HFFc6 (cell line): ENCODE data around the gene TUBGCP6. TPM values are rescaled to one million over a fixed set of nuclear protein-coding genes. Genes with fewer than 3 reads are reported as not detected.

Experiments used
- DNase-seq: peaks from one replicate; pipeline ENCODE4 v3.0.0-alpha.2; 2018
- H3K27ac Mint-ChIP-seq: 2 replicates; pipeline ENCODE4 v1.8.0; 2020; ENCODE audit warnings: mild to moderate bottlenecking, mixed read lengths
- H3K27me3 Mint-ChIP-seq: 2 replicates; pipeline ENCODE4 v1.8.0; 2021; ENCODE audit warnings: mild to moderate bottlenecking, moderate library complexity, mixed read lengths; ENCODE audit not compliant: insufficient read depth
- H3K36me3 Mint-ChIP-seq: 2 replicates; pipeline ENCODE4 v1.8.0; 2021; ENCODE audit warnings: low read depth, mixed read lengths
- H3K4me1 Mint-ChIP-seq: 2 replicates; pipeline ENCODE4 v1.8.0; 2020; ENCODE audit warnings: low read depth, mixed read lengths
- H3K4me3 Mint-ChIP-seq: 2 replicates; pipeline ENCODE4 v1.8.0; 2020; ENCODE audit warnings: mild to moderate bottlenecking, moderate library complexity, mixed read lengths
- H3K9me3 Mint-ChIP-seq: 2 replicates; pipeline ENCODE4 v1.8.0; 2020; ENCODE audit warnings: mild to moderate bottlenecking, mixed read lengths
- total RNA-seq, 6 experiments: library from RNA; stranded (reverse); fragmentation: NEBNext Ultra II Directional; extraction: Animal tissue kit (Norgen Biotek cat#: 25700); gene quantifications; 2 replicates in 1 of 6; 3 replicates in 5 of 6; pipeline ENCODE4 v1.2.3, GENCODE V29; 2021
- TF ChIP-seq, protein P1 (sequence below): fragments of 200-600 bp; sonication (generic); IDR thresholded peaks from 2 replicates; pipeline ENCODE4 v1.5.0; 2021; ENCODE audit warnings: antibody characterized with exemption, mild to moderate bottlenecking

TUBGCP6 gene
- total RNA-seq, 6 experiments from 2014 or later = 20.1 to 26.8 (median 21.7) TPM

DNA sequence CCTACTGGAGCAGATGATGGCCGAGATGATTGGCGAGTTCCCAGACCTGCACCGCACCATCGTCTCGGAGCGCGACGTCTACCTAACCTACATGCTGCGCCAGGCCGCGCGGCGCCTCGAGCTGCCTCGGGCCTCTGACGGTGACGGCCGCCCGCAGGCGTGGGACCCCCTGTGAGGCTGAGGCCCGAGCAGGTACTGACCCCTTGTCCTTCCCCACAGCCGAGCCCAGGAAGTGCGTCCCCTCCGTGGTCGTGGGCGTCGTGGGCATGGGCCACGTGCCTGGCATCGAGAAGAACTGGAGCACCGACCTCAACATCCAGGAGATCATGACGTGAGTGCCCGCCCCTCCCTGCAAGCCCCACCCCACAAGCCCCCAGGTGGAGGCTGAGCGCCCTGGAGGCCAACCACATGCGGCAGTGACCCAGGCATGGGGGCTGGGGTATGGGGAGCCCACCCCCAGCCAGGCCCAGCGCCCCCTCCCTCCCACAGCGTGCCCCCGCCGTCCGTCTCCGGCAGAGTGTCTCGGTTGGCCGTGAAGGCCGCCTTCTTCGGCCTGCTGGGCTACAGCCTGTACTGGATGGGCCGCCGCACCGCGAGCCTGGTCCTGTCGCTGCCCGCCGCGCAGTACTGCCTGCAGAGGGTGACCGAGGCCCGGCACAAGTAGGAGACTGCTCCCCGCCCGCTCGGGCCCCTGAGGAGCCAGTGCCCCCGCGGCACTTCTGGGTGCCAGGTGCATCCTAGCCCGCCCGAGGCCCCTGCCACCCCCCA is 46.8 kb downstream of the TUBGCP6 start:
- H3K36me3 Mint-ChIP-seq = peaks cover 10% of the 10 kb centered on the region
- H3K9me3 Mint-ChIP-seq = no peaks in the 10 kb centered on the region
- H3K4me3 Mint-ChIP-seq = no peak overlapping the region
- peaks cover 10% of the 10 kb centered on the region for H3K4me1 Mint-ChIP-seq
- no peak for DNase-seq
- TF ChIP-seq, protein P1, sequence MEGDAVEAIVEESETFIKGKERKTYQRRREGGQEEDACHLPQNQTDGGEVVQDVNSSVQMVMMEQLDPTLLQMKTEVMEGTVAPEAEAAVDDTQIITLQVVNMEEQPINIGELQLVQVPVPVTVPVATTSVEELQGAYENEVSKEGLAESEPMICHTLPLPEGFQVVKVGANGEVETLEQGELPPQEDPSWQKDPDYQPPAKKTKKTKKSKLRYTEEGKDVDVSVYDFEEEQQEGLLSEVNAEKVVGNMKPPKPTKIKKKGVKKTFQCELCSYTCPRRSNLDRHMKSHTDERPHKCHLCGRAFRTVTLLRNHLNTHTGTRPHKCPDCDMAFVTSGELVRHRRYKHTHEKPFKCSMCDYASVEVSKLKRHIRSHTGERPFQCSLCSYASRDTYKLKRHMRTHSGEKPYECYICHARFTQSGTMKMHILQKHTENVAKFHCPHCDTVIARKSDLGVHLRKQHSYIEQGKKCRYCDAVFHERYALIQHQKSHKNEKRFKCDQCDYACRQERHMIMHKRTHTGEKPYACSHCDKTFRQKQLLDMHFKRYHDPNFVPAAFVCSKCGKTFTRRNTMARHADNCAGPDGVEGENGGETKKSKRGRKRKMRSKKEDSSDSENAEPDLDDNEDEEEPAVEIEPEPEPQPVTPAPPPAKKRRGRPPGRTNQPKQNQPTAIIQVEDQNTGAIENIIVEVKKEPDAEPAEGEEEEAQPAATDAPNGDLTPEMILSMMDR = no peak
- H3K27me3 Mint-ChIP-seq = no peaks in the 10 kb centered on the region
- no peak overlapping the region for H3K27ac Mint-ChIP-seq

DNA sequence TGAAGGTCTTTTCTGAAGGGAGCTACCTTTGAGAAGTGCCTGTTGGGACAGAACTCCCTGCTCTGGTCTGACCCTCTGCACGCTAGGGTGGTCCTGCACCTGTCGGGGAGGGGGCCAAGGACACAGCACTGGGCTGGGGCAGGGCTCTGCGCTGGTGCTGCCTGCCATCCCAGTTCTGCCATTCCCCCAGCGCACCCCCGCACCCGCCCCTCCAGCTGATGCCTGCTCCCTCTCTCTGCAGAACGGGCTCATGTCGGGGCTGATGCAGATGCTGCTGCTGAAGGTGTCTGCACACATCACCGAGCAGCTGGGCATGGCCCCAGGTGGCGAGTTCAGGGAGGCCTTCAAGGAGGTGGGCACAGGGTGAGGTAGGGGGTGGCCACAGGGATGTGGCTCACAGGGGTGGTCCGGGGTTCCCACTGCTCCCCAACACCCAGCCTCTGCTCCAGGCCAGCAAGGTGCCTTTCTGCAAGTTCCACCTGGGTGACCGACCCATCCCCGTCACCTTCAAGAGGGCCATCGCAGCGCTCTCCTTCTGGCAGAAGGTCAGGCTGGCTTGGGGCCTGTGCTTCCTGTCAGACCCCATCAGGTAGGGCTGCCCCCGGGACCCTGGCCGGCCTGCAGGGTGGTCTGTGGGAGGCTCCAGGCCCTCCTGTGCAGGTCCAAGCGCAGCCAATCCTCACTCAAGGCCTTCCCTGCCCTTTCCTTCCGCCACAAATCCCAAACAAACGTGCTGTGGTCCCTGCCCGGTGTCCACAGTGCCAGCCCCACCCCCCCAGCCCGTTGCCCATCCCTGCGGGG is 47.6 kb downstream of the TUBGCP6 start:
- no peak overlapping the region for H3K27ac Mint-ChIP-seq
- no peak overlapping the region for H3K4me3 Mint-ChIP-seq
- H3K9me3 Mint-ChIP-seq = no peaks in the 10 kb centered on the region
- peaks cover 3% of the 10 kb centered on the region; the same call in 1 of the 2 replicates for H3K36me3 Mint-ChIP-seq
- no peaks in the 10 kb centered on the region; the same call in 1 of the 2 replicates for H3K27me3 Mint-ChIP-seq
- no peak for DNase-seq
- TF ChIP-seq, protein P1 = no peak
- H3K4me1 Mint-ChIP-seq = peaks cover 7% of the 10 kb centered on the region

DNA sequence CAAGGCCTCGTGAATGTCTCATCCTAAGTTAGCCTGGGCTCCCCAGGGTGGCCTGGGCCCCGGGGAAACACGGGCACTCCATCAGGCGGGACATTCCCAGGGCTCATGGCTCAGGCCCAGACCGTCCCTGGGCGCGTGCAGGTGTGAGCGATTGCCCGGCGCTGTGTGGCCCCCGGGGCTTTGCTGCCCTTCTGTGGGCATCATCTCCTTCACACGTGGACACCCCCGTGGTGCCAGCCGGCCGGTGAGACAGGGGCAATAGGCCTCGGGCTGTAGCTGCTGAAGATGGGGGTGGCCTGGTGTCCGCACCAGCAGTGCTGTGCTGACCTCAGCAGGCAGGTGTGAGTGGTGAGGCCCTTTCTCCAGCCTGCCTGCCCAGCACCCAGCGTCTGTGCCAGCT is 48.6 kb downstream of the TUBGCP6 start:
- H3K27ac Mint-ChIP-seq = no peak overlapping the region
- no peaks in the 10 kb centered on the region for H3K9me3 Mint-ChIP-seq
- H3K4me3 Mint-ChIP-seq = no peak overlapping the region
- TF ChIP-seq, protein P1 = no peak
- no peaks in the 10 kb centered on the region; the same call in 1 of the 2 replicates for H3K27me3 Mint-ChIP-seq
- H3K36me3 Mint-ChIP-seq = no peaks in the 10 kb centered on the region
- peaks cover 12% of the 10 kb centered on the region for H3K4me1 Mint-ChIP-seq
- DNase-seq = no peak

DNA sequence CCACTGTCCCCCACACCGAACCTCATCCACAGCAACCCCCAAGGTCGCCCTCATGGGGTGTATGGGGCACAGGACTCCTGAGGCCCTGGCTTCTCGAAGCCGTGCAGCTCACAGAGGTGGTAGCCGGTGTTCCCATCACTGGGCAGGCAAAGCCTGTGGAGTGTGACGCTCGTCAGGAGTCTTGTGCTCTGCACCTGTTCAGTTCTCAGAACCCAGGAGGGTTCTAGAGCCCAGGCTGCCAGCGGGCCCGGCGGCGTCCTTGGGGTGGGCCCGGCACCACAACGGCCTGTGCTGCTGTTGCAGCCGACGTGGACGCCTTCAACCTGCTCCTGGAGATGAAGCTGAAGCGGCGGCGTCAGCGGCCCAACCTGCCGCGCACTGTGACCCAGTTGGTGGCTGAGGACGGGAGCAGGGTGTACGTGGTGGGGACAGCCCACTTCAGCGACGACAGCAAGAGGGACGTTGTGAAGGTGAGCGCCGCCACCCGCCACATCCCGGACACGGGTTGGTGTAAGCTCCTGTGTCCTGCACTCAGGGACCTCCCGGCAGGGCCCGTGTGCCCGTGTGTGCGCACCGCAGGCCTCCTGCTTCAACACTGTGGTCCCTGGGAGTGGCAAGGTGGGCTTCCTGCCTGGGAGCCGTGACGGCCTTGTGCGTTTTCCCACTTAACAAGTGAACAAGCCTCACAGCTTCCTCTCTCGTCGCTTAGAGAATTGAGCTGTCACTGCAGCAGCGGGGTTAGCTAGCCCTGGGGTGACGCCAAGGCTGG is 50.6 kb downstream of the TUBGCP6 start:
- Mint-ChIP-seq H3K27ac (no peak overlapping the region), H3K4me1 (peaks cover 25% of the 10 kb centered on the region), H3K36me3 (no peaks in the 10 kb centered on the region), H3K9me3 (no peaks in the 10 kb centered on the region), H3K27me3 (no peaks in the 10 kb centered on the region; the same call in 1 of the 2 replicates), H3K4me3 (no peak overlapping the region)
- TF ChIP-seq, protein P1 = no peak
- no peak for DNase-seq

DNA sequence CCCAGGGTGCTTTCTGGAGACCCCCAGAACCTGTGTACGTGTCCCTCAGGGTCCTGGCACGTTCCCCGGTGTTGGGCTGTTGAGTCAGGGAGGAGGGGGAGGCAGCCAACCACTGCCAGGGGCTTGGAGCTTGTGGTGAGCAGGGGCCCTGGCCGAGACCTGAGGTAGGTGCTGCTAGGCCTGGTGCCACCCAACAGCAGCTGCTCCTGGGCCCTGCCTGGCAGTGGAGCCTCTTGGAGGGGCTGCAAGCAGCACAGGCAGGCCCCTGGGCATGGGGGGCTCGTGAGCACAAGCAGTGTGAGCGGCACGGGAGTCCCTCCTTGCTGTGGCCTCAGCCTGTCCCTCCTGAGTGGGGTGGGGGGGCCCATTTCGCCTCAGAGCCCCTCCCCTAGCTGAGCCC is 51.2 kb downstream of the TUBGCP6 start:
- no peaks in the 10 kb centered on the region for H3K9me3 Mint-ChIP-seq
- TF ChIP-seq, protein P1 = no peak
- H3K27me3 Mint-ChIP-seq = no peaks in the 10 kb centered on the region; the same call in 1 of the 2 replicates
- no peaks in the 10 kb centered on the region for H3K36me3 Mint-ChIP-seq
- no peak overlapping the region for H3K4me3 Mint-ChIP-seq
- H3K4me1 Mint-ChIP-seq = peaks cover 26% of the 10 kb centered on the region
- no peak overlapping the region for H3K27ac Mint-ChIP-seq
- no peak for DNase-seq
